GM23338 (cell line): ENCODE results near the gene PDE4D. TPM values are rescaled to one million over a fixed set of nuclear protein-coding genes. Genes with fewer than 3 reads are reported as not detected.

Experiments used
- ATAC-seq: fragments of 200-7000 bp; cut with Tn5 transposase; 3 replicates; pipeline ENCODE4 v1.9.1; 2020
- DNase-seq: peaks from one replicate; pipeline ENCODE4 v3.0.0-alpha.2; 2015; ENCODE audit warnings: low spot score
- H2AFZ ChIP-seq: fragments of 200-600 bp; sonication (generic); 2 replicates; pipeline ENCODE4 v1.8.0; 2016; ENCODE audit warnings: antibody characterized with exemption, mild to moderate bottlenecking, moderate library complexity
- H3F3A ChIP-seq: fragments of 200-600 bp; sonication (generic); replicated peaks from 2 replicates; pipeline ENCODE4 v1.8.0; 2017; ENCODE audit warnings: antibody characterized with exemption, mixed run types, low read depth
- H3K27ac ChIP-seq: fragments of 200-600 bp; sonication (generic); 2 replicates; pipeline ENCODE4 v1.6.1; 2016; ENCODE audit warnings: low read depth
- H3K27me3 ChIP-seq: fragments of 200-600 bp; sonication (generic); 2 replicates; pipeline ENCODE4 v1.8.0; 2016; ENCODE audit warnings: mild to moderate bottlenecking, mixed run types, moderate library complexity; ENCODE audit not compliant: insufficient read depth
- H3K36me3 ChIP-seq: fragments of 200-600 bp; sonication (generic); 2 replicates; pipeline ENCODE4 v1.8.0; 2016; ENCODE audit warnings: mild to moderate bottlenecking; ENCODE audit not compliant: insufficient read depth
- H3K4me1 ChIP-seq: fragments of 200-600 bp; sonication (generic); 2 replicates; pipeline ENCODE4 v1.8.0; 2016; ENCODE audit warnings: mild to moderate bottlenecking, moderate library complexity; ENCODE audit not compliant: insufficient read depth
- H3K4me2 ChIP-seq: fragments of 200-600 bp; sonication (generic); 2 replicates; pipeline ENCODE4 v1.7.1; 2017; ENCODE audit warnings: mixed run types
- H3K4me3 ChIP-seq: fragments of 200-600 bp; sonication (generic); 2 replicates; pipeline ENCODE4 v1.6.1; 2016; ENCODE audit warnings: mixed run types
- H3K79me2 ChIP-seq: fragments of 200-600 bp; sonication (generic); replicated peaks from 2 replicates; pipeline ENCODE4 v1.8.0; 2017; ENCODE audit warnings: mild to moderate bottlenecking; ENCODE audit not compliant: insufficient read depth
- H3K9me2 ChIP-seq: fragments of 200-600 bp; sonication (generic); 2 replicates; pipeline ENCODE4 v1.8.0; 2017; ENCODE audit not compliant: insufficient read depth
- H4K20me1 ChIP-seq: fragments of 200-600 bp; sonication (generic); replicated peaks from 2 replicates; pipeline ENCODE4 v1.8.0; 2017; ENCODE audit warnings: mild to moderate bottlenecking; ENCODE audit not compliant: insufficient read depth
- H3K27ac Mint-ChIP-seq: 2 replicates; pipeline ENCODE4 v1.8.0; 2020; ENCODE audit warnings: inconsistent platforms, mild to moderate bottlenecking, moderate library complexity, mixed read lengths
- H3K27me3 Mint-ChIP-seq: 3 replicates; pipeline ENCODE4 v1.8.0; 2022; ENCODE audit warnings: low read depth, mild to moderate bottlenecking, moderate library complexity, mixed read lengths, inconsistent platforms; ENCODE audit not compliant: insufficient read depth, poor library complexity
- H3K36me3 Mint-ChIP-seq: 3 replicates; pipeline ENCODE4 v1.8.0; 2021; ENCODE audit warnings: low read depth, mild to moderate bottlenecking, inconsistent platforms, moderate library complexity, mixed read lengths
- H3K4me1 Mint-ChIP-seq: 3 replicates; pipeline ENCODE4 v1.8.0; 2020; ENCODE audit warnings: mild to moderate bottlenecking, inconsistent platforms, mixed read lengths
- H3K4me3 Mint-ChIP-seq: 3 replicates; pipeline ENCODE4 v1.8.0; 2021; ENCODE audit warnings: moderate library complexity, mild to moderate bottlenecking, inconsistent platforms, mixed read lengths
- H3K9me3 Mint-ChIP-seq: 3 replicates; pipeline ENCODE4 v1.8.0; 2020; ENCODE audit warnings: moderate library complexity, mild to moderate bottlenecking, inconsistent platforms, mixed read lengths
- CREB1 ChIP-seq: fragments of 250-450 bp; sonication (Bioruptor Pico); IDR thresholded peaks from 2 replicates; pipeline ENCODE4 v1.5.0; 2020; ENCODE audit warnings: low read depth, mild to moderate bottlenecking, moderate library complexity
- CTCF ChIP-seq, 2 experiments: fragments of 200-600 bp in 1 of 2; sonication (generic) in 1 of 2; conservative IDR thresholded peaks; 2 replicates each; pipeline versions ENCODE4 v1.5.1 to v1.6.1; 2016 to 2017; ENCODE audit warnings: antibody characterized with exemption in 2 of 2, low read depth in 2 of 2, mild to moderate bottlenecking in 2 of 2, moderate library complexity in 1 of 2
- ETS1 ChIP-seq: IDR thresholded peaks from 2 replicates; pipeline ENCODE4 v1.6.1; 2016; ENCODE audit warnings: antibody characterized with exemption
- EZH2 ChIP-seq: fragments of 200-600 bp; sonication (generic); IDR thresholded peaks from one replicate; pipeline ENCODE4 v1.8.0; 2017; ENCODE audit warnings: antibody characterized with exemption, mild to moderate bottlenecking, low read depth; ENCODE audit not compliant: unreplicated experiment
- EZH2phosphoT487 ChIP-seq: fragments of 200-600 bp; sonication (generic); IDR thresholded peaks from one replicate; pipeline ENCODE4 v1.8.1; 2018; ENCODE audit warnings: antibody characterized with exemption; ENCODE audit not compliant: unreplicated experiment
- JUNB ChIP-seq: IDR thresholded peaks from one replicate; pipeline ENCODE4 v1.6.1; 2016; ENCODE audit warnings: antibody characterized with exemption; ENCODE audit not compliant: unreplicated experiment
- NANOG ChIP-seq: IDR thresholded peaks from 2 replicates; pipeline ENCODE4 v1.6.1; 2016; ENCODE audit warnings: antibody characterized with exemption, borderline replicate concordance
- POLR2AphosphoS5 ChIP-seq: IDR thresholded peaks from 2 replicates; pipeline ENCODE4 v1.6.1; 2016; ENCODE audit warnings: antibody characterized with exemption, low read depth
- REST ChIP-seq: IDR thresholded peaks from one replicate; pipeline ENCODE4 v1.6.1; 2018; ENCODE audit warnings: antibody characterized with exemption; ENCODE audit not compliant: unreplicated experiment
- STAT1 ChIP-seq: IDR thresholded peaks from one replicate; pipeline ENCODE4 v1.6.1; 2016; ENCODE audit warnings: antibody characterized with exemption; ENCODE audit not compliant: unreplicated experiment
- ZNF114 ChIP-seq: fragments of 250-450 bp; sonication (Bioruptor Pico); IDR thresholded peaks from 2 replicates; pipeline ENCODE4 v1.5.0; 2020; ENCODE audit warnings: mild to moderate bottlenecking, moderate library complexity
- ZNF331 ChIP-seq: fragments of 250-450 bp; sonication (Bioruptor Pico); IDR thresholded peaks from 2 replicates; pipeline ENCODE4 v1.5.0; 2020; ENCODE audit warnings: low read depth, mild to moderate bottlenecking, moderate library complexity
- ZNF462 ChIP-seq: fragments of 250-450 bp; sonication (Bioruptor Pico); IDR thresholded peaks from 2 replicates; pipeline ENCODE4 v1.5.0; 2020; ENCODE audit warnings: mild to moderate bottlenecking, moderate library complexity
- polyA plus RNA-seq: library from polyadenylated mRNA; unstranded; fragments of >200 nt; fragmentation: Nextera tagmentation; extraction: Ambion mirVana; gene quantifications from 2 replicates; pipeline ENCODE4 v1.2.1, GENCODE V29; 2016
- total RNA-seq: library from RNA; depleted of rRNA; stranded (reverse); fragments of >200 nt; shearing (Covaris generic); gene quantifications from 2 replicates; pipeline ENCODE4 v1.2.3, GENCODE V29; 2014

The PDE4D gene
- total and polyA plus RNA-seq, 2 experiments from 2014 or later: 2.1 to 4.7 TPM

- Histone ChIP-seq H3K36me3 (no peaks in the 10 kb centered on the region), H3K79me2 (no peaks in the 10 kb centered on the region), H4K20me1 (no peaks in the 10 kb centered on the region), H3K27ac (peak overlapping the region; percentile 98), H3K9me2 (no peaks in the 10 kb centered on the region), H3F3A (no peaks in the 10 kb centered on the region), H3K4me3 (no peak overlapping the region), H3K27me3 (no peaks in the 10 kb centered on the region), H3K4me2 (peak overlapping the region; percentile 68), H3K4me1 (peaks cover 57% of the 10 kb centered on the region), H2AFZ (no peak overlapping the region)
- no peak overlapping the region; the same call in 1 of the 2 replicates for H3K27ac Mint-ChIP-seq
- peaks cover 8% of the 10 kb centered on the region for H3K4me1 Mint-ChIP-seq
- H3K27me3 Mint-ChIP-seq: no peaks in the 10 kb centered on the region
- TF ChIP-seq ZNF462 (CRISPR knock-in tag) (no peak), JUNB (no peak), ZNF114 (no peak), EZH2 (no peak), ETS1 (no peak), CTCF (conservative IDR thresholded peaks at IDR 0.05; ENCODE audit: low read depth in 2 of 2) (no peak), CREB1 (no peak), STAT1 (no peak), ZNF331 (CRISPR knock-in tag) (no peak), REST (no peak), POLR2AphosphoS5 (no peak), NANOG (no peak), EZH2phosphoT487 (no peak)
- peak; percentile 36 for DNase-seq
- no peak overlapping the region; the same call in 2 of the 3 replicates for H3K4me3 Mint-ChIP-seq
- H3K36me3 Mint-ChIP-seq: no peaks in the 10 kb centered on the region
- H3K9me3 Mint-ChIP-seq: no peaks in the 10 kb centered on the region
- no peak for ATAC-seq
Measured at GRCh38 chr5:59126016-59126707, 767.4 kb downstream of the PDE4D start.
